ENCODE data around the gene SSX2IP.

Gene SSX2IP

GRCh38 chr1:84708031-84708430 is 17.8 kb upstream of the SSX2IP start:
- no peak for DNase-seq (ENCODE audit: low spot score)

- no peak for DNase-seq (ENCODE audit: low spot score)
Measured at GRCh38 chr1:84705513-84705912, 15.3 kb upstream of the SSX2IP start.

- DNase-seq (ENCODE audit: low spot score), result no peak
Measured at GRCh38 chr1:84704872-84705417, 14.7 kb upstream of the SSX2IP start.

- no peak for DNase-seq (ENCODE audit: low spot score)
Measured at GRCh38 chr1:84703431-84703830, 13.2 kb upstream of the SSX2IP start.

GRCh38 chr1:84702143-84702542 is 11.9 kb upstream of the SSX2IP start:
- DNase-seq (ENCODE audit: low spot score), result no peak

- DNase-seq (ENCODE audit: low spot score), result no peak
Measured at GRCh38 chr1:84701376-84701775, 11.1 kb upstream of the SSX2IP start.

- DNase-seq (ENCODE audit: low spot score), result no peak
Measured at GRCh38 chr1:84700070-84700469, 9.8 kb upstream of the SSX2IP start.

- no peak for DNase-seq (ENCODE audit: low spot score)
Measured at GRCh38 chr1:84698151-84699110, 8.2 kb upstream of the SSX2IP start.

- no peak for DNase-seq (ENCODE audit: low spot score)
Measured at GRCh38 chr1:84693785-84694184, 3.5 kb upstream of the SSX2IP start.

GRCh38 chr1:84693005-84693404 is 2.7 kb upstream of the SSX2IP start:
- DNase-seq (ENCODE audit: low spot score), result peak; percentile 51

- DNase-seq (ENCODE audit: low spot score), result no peak
Measured at GRCh38 chr1:84692391-84692790, 2.1 kb upstream of the SSX2IP start.

- peak; percentile 26 for DNase-seq (ENCODE audit: low spot score)
Measured at GRCh38 chr1:84691122-84691783, 992 bp upstream of the SSX2IP start.

GRCh38 chr1:84689514-84690396 is 506 bp downstream of the SSX2IP start:
- peak; percentile 71 for DNase-seq (ENCODE audit: low spot score)

- peak; percentile 86 for DNase-seq (ENCODE audit: low spot score)
Measured at GRCh38 chr1:84688463-84689061, 1.7 kb downstream of the SSX2IP start.

- peak; percentile 55 for DNase-seq (ENCODE audit: low spot score)
Measured at GRCh38 chr1:84687714-84688462, 2.4 kb downstream of the SSX2IP start.

GRCh38 chr1:84686223-84686622 is 4.0 kb downstream of the SSX2IP start:
- DNase-seq (ENCODE audit: low spot score), result peak; percentile 34

- DNase-seq (ENCODE audit: low spot score), result no peak
Measured at GRCh38 chr1:84683508-84683907, 6.8 kb downstream of the SSX2IP start.

- DNase-seq (ENCODE audit: low spot score), result no peak
Measured at GRCh38 chr1:84682047-84682446, 8.2 kb downstream of the SSX2IP start.

GRCh38 chr1:84677415-84678099 is 12.7 kb downstream of the SSX2IP start:
- no peak for DNase-seq (ENCODE audit: low spot score)

GRCh38 chr1:84675631-84676030 is 14.6 kb downstream of the SSX2IP start:
- no peak for DNase-seq (ENCODE audit: low spot score)

Data from hematopoietic multipotent progenitor cell treated with erythropoietin and hydrocortisone succinate and interleukin-3 and kit ligand, for 17 days (in vitro differentiated cells).